Tibial nerve (tissue), 4 donors: ENCODE measurements around the gene TJP3. TPM values are rescaled to one million over a fixed set of nuclear protein-coding genes. Genes with fewer than 3 reads are reported as not detected.
A peak's percentile ranks its signal among the peaks of the same experiment; 100 is the strongest.

ENCODE experiments used
- DNase-seq, 2 donors: peaks; one replicate each; pipeline ENCODE4 v3.0.0-alpha.2; 2019; ENCODE audit warnings: low spot score in 2 of 2
- H3K27ac ChIP-seq, 4 donors: fragments of 200-600 bp; sonication (generic) in 3 of 4; one replicate each; pipeline ENCODE4 v1.5.1; 2017 to 2019; ENCODE audit warnings: mild to moderate bottlenecking in 1 of 4
- H3K27me3 ChIP-seq, 2 donors: fragments of 200-600 bp; sonication (generic) in 1 of 2; one replicate each; pipeline versions ENCODE4 v1.5.1 to v1.6.0; 2017 to 2019
- H3K36me3 ChIP-seq, 3 donors: fragments of 200-600 bp; sonication (generic); one replicate each; pipeline ENCODE4 v1.5.1; 2018 to 2019
- H3K4me1 ChIP-seq, 4 donors: fragments of 200-600 bp; sonication (generic) in 3 of 4; one replicate each; pipeline ENCODE4 v1.5.1; 2017 to 2019
- H3K4me3 ChIP-seq, 4 donors: fragments of 200-600 bp; sonication (generic) in 3 of 4; one replicate each; pipeline ENCODE4 v1.5.1; 2017 to 2019; ENCODE audit warnings: mild to moderate bottlenecking in 1 of 4, moderate library complexity in 1 of 4
- H3K9me3 ChIP-seq, 4 donors: fragments of 200-600 bp; sonication (generic) in 3 of 4; one replicate each; pipeline ENCODE4 v1.5.1; 2017 to 2019
- EP300 ChIP-seq, 2 donors: sonication (generic); formaldehyde crosslinking; IDR thresholded peaks; one replicate each; pipeline ENCODE4 v1.6.1; 2017; ENCODE audit warnings: antibody characterized with exemption in 2 of 2, mild to moderate bottlenecking in 1 of 2
- POLR2A ChIP-seq, 2 donors: fragments of 450-650 bp; IDR thresholded peaks; one replicate each; pipeline ENCODE4 v1.6.1; 2017; ENCODE audit warnings: antibody characterized with exemption in 2 of 2, mild to moderate bottlenecking in 2 of 2, moderate library complexity in 2 of 2
- WGBS, 2 donors: methylation state at CpG; one replicate each; pipeline ENCODE4 v1.1.5; 2018; 5-methylcytosine and 5-hydroxymethylcytosine counted together
- total RNA-seq, 4 donors: library from RNA; depleted of rRNA; stranded (reverse); fragments of >200 nt; gene quantifications; one replicate each; pipeline ENCODE4 v1.1.0, GENCODE V29; 2016
- TF ChIP-seq, protein P1 (sequence below), 5 experiments: fragments of 200-600 bp in 3 of 5; fragments of 450-650 bp in 2 of 5; sonication (generic) in 3 of 5; IDR thresholded peaks; one replicate each; pipeline ENCODE4 v1.5.1; 2016 to 2019; ENCODE audit warnings: antibody characterized with exemption in 5 of 5, mild to moderate bottlenecking in 3 of 5, moderate library complexity in 2 of 5

TJP3 gene, protein sequence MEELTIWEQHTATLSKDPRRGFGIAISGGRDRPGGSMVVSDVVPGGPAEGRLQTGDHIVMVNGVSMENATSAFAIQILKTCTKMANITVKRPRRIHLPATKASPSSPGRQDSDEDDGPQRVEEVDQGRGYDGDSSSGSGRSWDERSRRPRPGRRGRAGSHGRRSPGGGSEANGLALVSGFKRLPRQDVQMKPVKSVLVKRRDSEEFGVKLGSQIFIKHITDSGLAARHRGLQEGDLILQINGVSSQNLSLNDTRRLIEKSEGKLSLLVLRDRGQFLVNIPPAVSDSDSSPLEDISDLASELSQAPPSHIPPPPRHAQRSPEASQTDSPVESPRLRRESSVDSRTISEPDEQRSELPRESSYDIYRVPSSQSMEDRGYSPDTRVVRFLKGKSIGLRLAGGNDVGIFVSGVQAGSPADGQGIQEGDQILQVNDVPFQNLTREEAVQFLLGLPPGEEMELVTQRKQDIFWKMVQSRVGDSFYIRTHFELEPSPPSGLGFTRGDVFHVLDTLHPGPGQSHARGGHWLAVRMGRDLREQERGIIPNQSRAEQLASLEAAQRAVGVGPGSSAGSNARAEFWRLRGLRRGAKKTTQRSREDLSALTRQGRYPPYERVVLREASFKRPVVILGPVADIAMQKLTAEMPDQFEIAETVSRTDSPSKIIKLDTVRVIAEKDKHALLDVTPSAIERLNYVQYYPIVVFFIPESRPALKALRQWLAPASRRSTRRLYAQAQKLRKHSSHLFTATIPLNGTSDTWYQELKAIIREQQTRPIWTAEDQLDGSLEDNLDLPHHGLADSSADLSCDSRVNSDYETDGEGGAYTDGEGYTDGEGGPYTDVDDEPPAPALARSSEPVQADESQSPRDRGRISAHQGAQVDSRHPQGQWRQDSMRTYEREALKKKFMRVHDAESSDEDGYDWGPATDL
- total RNA-seq, result under 1 TPM in 3 of 4 donors, not detected in 1; 0.21 to 0.90 (median 0.22) TPM

- peaks cover 0 to 9% (median 0%) of the 10 kb centered on the region in 4 donors for H3K4me1 ChIP-seq
- no peaks in the 10 kb centered on the region for H3K36me3 ChIP-seq
- TF ChIP-seq EP300 (IDR thresholded peaks at IDR 0.05) (no peak), POLR2A (IDR thresholded peaks at IDR 0.05) (no peak)
- TF ChIP-seq, protein P1, sequence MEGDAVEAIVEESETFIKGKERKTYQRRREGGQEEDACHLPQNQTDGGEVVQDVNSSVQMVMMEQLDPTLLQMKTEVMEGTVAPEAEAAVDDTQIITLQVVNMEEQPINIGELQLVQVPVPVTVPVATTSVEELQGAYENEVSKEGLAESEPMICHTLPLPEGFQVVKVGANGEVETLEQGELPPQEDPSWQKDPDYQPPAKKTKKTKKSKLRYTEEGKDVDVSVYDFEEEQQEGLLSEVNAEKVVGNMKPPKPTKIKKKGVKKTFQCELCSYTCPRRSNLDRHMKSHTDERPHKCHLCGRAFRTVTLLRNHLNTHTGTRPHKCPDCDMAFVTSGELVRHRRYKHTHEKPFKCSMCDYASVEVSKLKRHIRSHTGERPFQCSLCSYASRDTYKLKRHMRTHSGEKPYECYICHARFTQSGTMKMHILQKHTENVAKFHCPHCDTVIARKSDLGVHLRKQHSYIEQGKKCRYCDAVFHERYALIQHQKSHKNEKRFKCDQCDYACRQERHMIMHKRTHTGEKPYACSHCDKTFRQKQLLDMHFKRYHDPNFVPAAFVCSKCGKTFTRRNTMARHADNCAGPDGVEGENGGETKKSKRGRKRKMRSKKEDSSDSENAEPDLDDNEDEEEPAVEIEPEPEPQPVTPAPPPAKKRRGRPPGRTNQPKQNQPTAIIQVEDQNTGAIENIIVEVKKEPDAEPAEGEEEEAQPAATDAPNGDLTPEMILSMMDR (IDR thresholded peaks at IDR 0.05), result no peak
- peaks cover 0 to 52% of the 10 kb centered on the region in 2 donors for H3K27me3 ChIP-seq
- H3K4me3 ChIP-seq, result peak within 1 kb of the TSS in 1 of 4 donors; percentile 21
- peak within 1 kb of the TSS in 1 of 4 donors; percentile 70 for H3K27ac ChIP-seq
- no peak for DNase-seq
- H3K9me3 ChIP-seq, result no peaks in the 10 kb centered on the region
- 30 to 36% methylated on average over 14 to 22 of the region's 24 CpGs for WGBS, 2 donors
These were observed at the start of gene TJP3 for GRCh38 chr19:3708207-3708931. TJP3 (plus strand) TSS chr19:3708384; CDS start chr19:3728433, 20,049 bp downstream.

- no peak for DNase-seq
- H3K27ac ChIP-seq, result no peak overlapping the region
These were observed 49.1 kb upstream of the TJP3 start for GRCh38 chr19:3658870-3659745.

GRCh38 chr19:3659746-3660112 lies 48.5 kb upstream of the TJP3 start:
- H3K9me3 ChIP-seq, result no peaks in the 10 kb centered on the region
- 92% methylated on average over 19 to 22 of the region's 22 CpGs for WGBS, 2 donors
- DNase-seq, result no peak
- TF ChIP-seq, protein P1 (IDR thresholded peaks at IDR 0.05), result no peak
- TF ChIP-seq POLR2A (IDR thresholded peaks at IDR 0.05) (no peak), EP300 (IDR thresholded peaks at IDR 0.05) (no peak)
- H3K4me3 ChIP-seq, result no peak overlapping the region
- H3K36me3 ChIP-seq, result peaks cover 0 to 98% (median 20%) of the 10 kb centered on the region in 3 donors
- H3K27ac ChIP-seq, result no peak overlapping the region
- no peaks in the 10 kb centered on the region for H3K27me3 ChIP-seq
- no peaks in the 10 kb centered on the region for H3K4me1 ChIP-seq

More at GRCh38 chr19:3658870-3659745, 49.1 kb upstream of the TJP3 start:
- H3K4me3 ChIP-seq, result no peak overlapping the region
- TF ChIP-seq POLR2A (IDR thresholded peaks at IDR 0.05), result no peak
- TF ChIP-seq, protein P1 (IDR thresholded peaks at IDR 0.05), result no peak
- no peak for TF ChIP-seq EP300 (IDR thresholded peaks at IDR 0.05)
- no peaks in the 10 kb centered on the region for H3K4me1 ChIP-seq
- H3K9me3 ChIP-seq, result no peaks in the 10 kb centered on the region
- peaks cover 0 to 95% (median 19%) of the 10 kb centered on the region in 3 donors for H3K36me3 ChIP-seq
- 88 to 89% methylated on average over 30 to 34 of the region's 37 CpGs for WGBS, 2 donors
- no peaks in the 10 kb centered on the region for H3K27me3 ChIP-seq

- DNase-seq, result no peak
- Histone ChIP-seq H3K4me1 (peaks cover 0 to 3% (median 0%) of the 10 kb centered on the region in 4 donors), H3K9me3 (no peaks in the 10 kb centered on the region), H3K27me3 (no peaks in the 10 kb centered on the region), H3K4me3 (no peak overlapping the region), H3K36me3 (peaks cover 0 to 97% (median 20%) of the 10 kb centered on the region in 3 donors), H3K27ac (no peak overlapping the region)
- no peak for TF ChIP-seq EP300 (IDR thresholded peaks at IDR 0.05)
- TF ChIP-seq POLR2A (IDR thresholded peaks at IDR 0.05), result no peak
- TF ChIP-seq, protein P1 (IDR thresholded peaks at IDR 0.05), result no peak
- 83 to 85% methylated on average over 23 of the region's 23 CpGs for WGBS, 2 donors
These were observed 47.5 kb upstream of the TJP3 start for GRCh38 chr19:3660493-3661219.
